ENCODE measurements around the gene CEP112.

CEP112 gene

DNA sequence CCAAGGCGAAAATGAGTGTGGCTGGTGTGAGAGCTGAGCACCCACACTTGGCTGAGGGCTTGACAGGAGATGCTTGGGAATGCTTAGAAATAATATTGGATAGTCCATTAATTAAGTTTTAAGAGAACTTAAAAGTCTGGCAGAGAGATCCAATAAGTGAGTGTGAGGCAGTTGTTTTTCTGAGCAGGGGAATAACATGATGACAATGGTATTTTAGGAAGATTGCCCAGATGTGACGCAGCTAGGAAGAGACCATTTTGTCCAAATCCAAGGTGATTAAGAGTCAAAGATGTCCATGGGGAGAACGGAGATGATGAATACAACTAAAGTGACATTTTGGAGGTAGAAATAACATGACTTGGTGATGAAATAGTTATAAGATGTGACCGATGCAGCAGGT is 527.7 kb downstream of the CEP112 start:
- TF ChIP-seq ISL1 (CRISPR knock-in tag; IDR thresholded peaks at IDR 0.05) (no peak), ESRRG (CRISPR knock-in tag; IDR thresholded peaks at IDR 0.05) (no peak), ZNF8 (CRISPR knock-in tag; IDR thresholded peaks at IDR 0.05) (no peak), ZNF70 (CRISPR knock-in tag; IDR thresholded peaks at IDR 0.05) (no peak), SNAI2 (CRISPR knock-in tag; IDR thresholded peaks at IDR 0.05) (no peak), CSDC2 (CRISPR knock-in tag; IDR thresholded peaks at IDR 0.05) (no peak), POU6F1 (CRISPR knock-in tag; IDR thresholded peaks at IDR 0.05; ENCODE audit: borderline replicate concordance, low read depth) (no peak), OSR1 (CRISPR knock-in tag; IDR thresholded peaks at IDR 0.05) (no peak), RARB (CRISPR knock-in tag; IDR thresholded peaks at IDR 0.05) (no peak), ZFP30 (CRISPR knock-in tag; IDR thresholded peaks at IDR 0.05) (no peak), ZFP3 (CRISPR knock-in tag; IDR thresholded peaks at IDR 0.05) (no peak)
- TF ChIP-seq, protein P1, sequence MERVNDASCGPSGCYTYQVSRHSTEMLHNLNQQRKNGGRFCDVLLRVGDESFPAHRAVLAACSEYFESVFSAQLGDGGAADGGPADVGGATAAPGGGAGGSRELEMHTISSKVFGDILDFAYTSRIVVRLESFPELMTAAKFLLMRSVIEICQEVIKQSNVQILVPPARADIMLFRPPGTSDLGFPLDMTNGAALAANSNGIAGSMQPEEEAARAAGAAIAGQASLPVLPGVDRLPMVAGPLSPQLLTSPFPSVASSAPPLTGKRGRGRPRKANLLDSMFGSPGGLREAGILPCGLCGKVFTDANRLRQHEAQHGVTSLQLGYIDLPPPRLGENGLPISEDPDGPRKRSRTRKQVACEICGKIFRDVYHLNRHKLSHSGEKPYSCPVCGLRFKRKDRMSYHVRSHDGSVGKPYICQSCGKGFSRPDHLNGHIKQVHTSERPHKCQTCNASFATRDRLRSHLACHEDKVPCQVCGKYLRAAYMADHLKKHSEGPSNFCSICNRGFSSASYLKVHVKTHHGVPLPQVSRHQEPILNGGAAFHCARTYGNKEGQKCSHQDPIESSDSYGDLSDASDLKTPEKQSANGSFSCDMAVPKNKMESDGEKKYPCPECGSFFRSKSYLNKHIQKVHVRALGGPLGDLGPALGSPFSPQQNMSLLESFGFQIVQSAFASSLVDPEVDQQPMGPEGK (CRISPR knock-in tag; IDR thresholded peaks at IDR 0.05; ENCODE audit: borderline replicate concordance), result no peak
- TF ChIP-seq, protein P2, sequence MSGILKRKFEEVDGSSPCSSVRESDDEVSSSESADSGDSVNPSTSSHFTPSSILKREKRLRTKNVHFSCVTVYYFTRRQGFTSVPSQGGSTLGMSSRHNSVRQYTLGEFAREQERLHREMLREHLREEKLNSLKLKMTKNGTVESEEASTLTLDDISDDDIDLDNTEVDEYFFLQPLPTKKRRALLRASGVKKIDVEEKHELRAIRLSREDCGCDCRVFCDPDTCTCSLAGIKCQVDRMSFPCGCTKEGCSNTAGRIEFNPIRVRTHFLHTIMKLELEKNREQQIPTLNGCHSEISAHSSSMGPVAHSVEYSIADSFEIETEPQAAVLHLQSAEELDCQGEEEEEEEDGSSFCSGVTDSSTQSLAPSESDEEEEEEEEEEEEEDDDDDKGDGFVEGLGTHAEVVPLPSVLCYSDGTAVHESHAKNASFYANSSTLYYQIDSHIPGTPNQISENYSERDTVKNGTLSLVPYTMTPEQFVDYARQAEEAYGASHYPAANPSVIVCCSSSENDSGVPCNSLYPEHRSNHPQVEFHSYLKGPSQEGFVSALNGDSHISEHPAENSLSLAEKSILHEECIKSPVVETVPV (CRISPR knock-in tag; IDR thresholded peaks at IDR 0.05), result no peak
- ATAC-seq, result no peak

DNA sequence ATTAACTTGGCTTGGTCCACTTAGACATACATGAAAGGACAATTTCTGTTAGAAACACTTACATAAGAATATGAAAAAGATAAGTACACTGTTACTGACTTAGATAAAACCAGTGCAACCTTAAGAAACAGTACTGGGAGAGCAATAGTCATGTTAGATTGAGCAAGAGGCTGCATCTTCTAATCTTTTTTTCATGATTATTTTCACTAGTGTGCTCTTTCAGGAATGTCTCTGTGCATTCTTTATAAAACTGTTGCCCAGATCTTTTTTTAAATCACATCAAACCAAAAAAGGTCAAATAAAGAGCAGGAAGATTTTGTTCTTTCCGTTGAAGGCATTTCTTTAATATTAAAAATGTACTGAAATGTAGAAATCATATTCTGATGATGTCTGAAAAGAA is 529.7 kb downstream of the CEP112 start:
- no peak for ATAC-seq
- TF ChIP-seq ZFP3 (CRISPR knock-in tag; IDR thresholded peaks at IDR 0.05) (no peak), BACH2 (CRISPR knock-in tag; IDR thresholded peaks at IDR 0.05; ENCODE audit: borderline replicate concordance) (no peak), POU6F1 (CRISPR knock-in tag; IDR thresholded peaks at IDR 0.05; ENCODE audit: borderline replicate concordance, low read depth) (no peak), ARNTL (CRISPR knock-in tag; IDR thresholded peaks at IDR 0.05; ENCODE audit: borderline replicate concordance, low read depth) (no peak), SNAI2 (CRISPR knock-in tag; IDR thresholded peaks at IDR 0.05) (no peak), ESRRG (CRISPR knock-in tag; IDR thresholded peaks at IDR 0.05) (no peak), CSDC2 (CRISPR knock-in tag; IDR thresholded peaks at IDR 0.05) (no peak), TCF4 (CRISPR knock-in tag; IDR thresholded peaks at IDR 0.05; ENCODE audit: borderline replicate concordance) (no peak), ZNF8 (CRISPR knock-in tag; IDR thresholded peaks at IDR 0.05) (no peak), ZNF565 (CRISPR knock-in tag; conservative IDR thresholded peaks at IDR 0.05; ENCODE audit: low read depth) (no peak), GLIS3 (CRISPR knock-in tag; IDR thresholded peaks at IDR 0.05) (no peak), CREB5 (CRISPR knock-in tag; IDR thresholded peaks at IDR 0.05; ENCODE audit: low read depth) (no peak), PPARA (CRISPR knock-in tag; IDR thresholded peaks at IDR 0.05; ENCODE audit: borderline replicate concordance) (no peak), ZC3H10 (CRISPR knock-in tag; IDR thresholded peaks at IDR 0.05) (no peak), ZFP30 (CRISPR knock-in tag; IDR thresholded peaks at IDR 0.05) (no peak), ISL1 (CRISPR knock-in tag; IDR thresholded peaks at IDR 0.05) (no peak)
- TF ChIP-seq, protein P1 (CRISPR knock-in tag; IDR thresholded peaks at IDR 0.05; ENCODE audit: borderline replicate concordance), result no peak
- TF ChIP-seq, protein P2 (CRISPR knock-in tag; IDR thresholded peaks at IDR 0.05), result no peak
